Measurements from ENCODE around the gene CREB3.

The CREB3 gene

DNA sequence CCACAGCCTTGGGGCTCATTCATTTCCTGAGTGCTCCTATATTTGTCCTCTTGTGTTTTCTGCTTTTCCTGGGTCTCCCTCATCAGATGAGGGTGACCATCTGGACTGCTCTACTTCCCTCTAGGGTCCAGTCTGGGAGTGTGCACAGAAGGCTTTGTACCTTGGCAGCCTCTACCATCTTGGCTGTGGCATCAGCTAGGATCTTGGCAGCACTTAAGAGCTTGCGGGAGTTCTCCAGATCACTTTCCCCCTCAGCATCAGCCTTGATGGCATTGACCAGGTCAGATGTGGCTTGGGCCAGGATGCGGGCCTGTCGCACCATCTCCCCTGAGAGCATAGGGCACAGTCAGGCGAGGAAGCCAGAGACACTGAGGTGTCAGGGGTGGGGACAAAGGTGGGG lies 16.2 kb upstream of the CREB3 start:
- Histone ChIP-seq H3K79me2 (ENCODE audit: control insufficient read depth, low read length) (no peaks in the 10 kb centered on the region), H4K20me1 (ENCODE audit: control insufficient read depth, insufficient read depth, low read depth, low read length) (no peaks in the 10 kb centered on the region), H3K4me3 (ENCODE audit: low read length) (no peak overlapping the region), H3K27me3 (ENCODE audit: control insufficient read depth, low read length) (no peaks in the 10 kb centered on the region), H3K9me3 (ENCODE audit: control insufficient read depth, insufficient read depth, low read length) (no peaks in the 10 kb centered on the region), H3K4me2 (ENCODE audit: low read length) (no peak overlapping the region), H3K4me1 (ENCODE audit: control insufficient read depth, low read length) (no peaks in the 10 kb centered on the region), H3K36me3 (ENCODE audit: control insufficient read depth, low read length) (peaks cover 95% of the 10 kb centered on the region), H3K9me2 (replicated peaks; ENCODE audit: control insufficient read depth, low read length) (no peaks in the 10 kb centered on the region), H3K27ac (ENCODE audit: low read depth, low read length) (no peak overlapping the region), H3F3A (ENCODE audit: control insufficient read depth, insufficient read depth) (no peaks in the 10 kb centered on the region)
- TF ChIP-seq EZH2phosphoT487 (IDR thresholded peaks at IDR 0.05; ENCODE audit: borderline replicate concordance, low read length), result no peak
- TF ChIP-seq, protein P1, sequence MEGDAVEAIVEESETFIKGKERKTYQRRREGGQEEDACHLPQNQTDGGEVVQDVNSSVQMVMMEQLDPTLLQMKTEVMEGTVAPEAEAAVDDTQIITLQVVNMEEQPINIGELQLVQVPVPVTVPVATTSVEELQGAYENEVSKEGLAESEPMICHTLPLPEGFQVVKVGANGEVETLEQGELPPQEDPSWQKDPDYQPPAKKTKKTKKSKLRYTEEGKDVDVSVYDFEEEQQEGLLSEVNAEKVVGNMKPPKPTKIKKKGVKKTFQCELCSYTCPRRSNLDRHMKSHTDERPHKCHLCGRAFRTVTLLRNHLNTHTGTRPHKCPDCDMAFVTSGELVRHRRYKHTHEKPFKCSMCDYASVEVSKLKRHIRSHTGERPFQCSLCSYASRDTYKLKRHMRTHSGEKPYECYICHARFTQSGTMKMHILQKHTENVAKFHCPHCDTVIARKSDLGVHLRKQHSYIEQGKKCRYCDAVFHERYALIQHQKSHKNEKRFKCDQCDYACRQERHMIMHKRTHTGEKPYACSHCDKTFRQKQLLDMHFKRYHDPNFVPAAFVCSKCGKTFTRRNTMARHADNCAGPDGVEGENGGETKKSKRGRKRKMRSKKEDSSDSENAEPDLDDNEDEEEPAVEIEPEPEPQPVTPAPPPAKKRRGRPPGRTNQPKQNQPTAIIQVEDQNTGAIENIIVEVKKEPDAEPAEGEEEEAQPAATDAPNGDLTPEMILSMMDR (IDR thresholded peaks at IDR 0.05; ENCODE audit: low read depth, low read length, poor library complexity, severe bottlenecking), result no peak

DNA sequence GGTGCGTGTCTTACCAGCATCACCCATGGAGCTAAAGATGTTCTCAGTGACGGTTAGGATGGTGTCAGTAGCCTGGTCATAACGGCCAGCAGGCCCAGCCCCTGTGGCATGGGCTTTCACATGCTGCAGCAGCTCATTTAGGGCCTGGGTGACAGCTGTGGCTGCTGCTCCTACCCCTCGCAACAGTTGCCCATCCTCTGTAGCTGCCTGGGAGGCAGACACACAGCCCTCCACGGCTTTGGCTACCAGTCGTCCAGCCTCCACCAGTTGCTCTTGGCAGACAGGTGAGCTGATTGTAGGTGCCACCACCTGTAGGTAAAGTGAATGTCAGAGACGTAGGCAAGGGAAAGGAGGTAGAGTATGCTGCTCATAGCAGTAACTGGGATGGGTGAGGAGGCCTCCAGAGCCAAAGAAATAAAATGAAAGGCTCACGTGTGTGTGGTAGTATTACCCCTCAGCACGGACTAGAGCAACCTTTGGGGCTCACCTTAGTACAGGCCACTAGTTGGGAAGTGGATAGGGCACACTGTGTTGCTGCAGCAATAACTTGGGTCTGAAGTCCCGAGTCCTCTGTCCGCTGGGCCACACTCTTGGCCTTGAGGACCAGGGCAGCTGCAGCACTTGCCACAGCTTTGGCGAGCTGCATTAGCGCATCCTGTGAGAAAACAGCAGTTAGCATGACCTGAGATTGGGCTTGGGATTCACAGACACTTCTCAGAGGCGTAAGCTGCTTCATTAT lies 15.2 kb upstream of the CREB3 start:
- Histone ChIP-seq H3K79me2 (ENCODE audit: control insufficient read depth, low read length) (no peaks in the 10 kb centered on the region), H3K27ac (ENCODE audit: low read depth, low read length) (no peak overlapping the region), H3K9me2 (replicated peaks; ENCODE audit: control insufficient read depth, low read length) (no peaks in the 10 kb centered on the region), H3K9me3 (ENCODE audit: control insufficient read depth, insufficient read depth, low read length) (no peaks in the 10 kb centered on the region), H3K27me3 (ENCODE audit: control insufficient read depth, low read length) (no peaks in the 10 kb centered on the region), H3K36me3 (ENCODE audit: control insufficient read depth, low read length) (peaks cover 96% of the 10 kb centered on the region), H3K4me3 (ENCODE audit: low read length) (no peak overlapping the region), H3F3A (ENCODE audit: control insufficient read depth, insufficient read depth) (no peaks in the 10 kb centered on the region), H3K4me1 (ENCODE audit: control insufficient read depth, low read length) (no peaks in the 10 kb centered on the region), H3K4me2 (ENCODE audit: low read length) (no peak overlapping the region), H4K20me1 (ENCODE audit: control insufficient read depth, insufficient read depth, low read depth, low read length) (no peaks in the 10 kb centered on the region)
- TF ChIP-seq, protein P1 (IDR thresholded peaks at IDR 0.05; ENCODE audit: low read depth, low read length, poor library complexity, severe bottlenecking), result no peak

DNA sequence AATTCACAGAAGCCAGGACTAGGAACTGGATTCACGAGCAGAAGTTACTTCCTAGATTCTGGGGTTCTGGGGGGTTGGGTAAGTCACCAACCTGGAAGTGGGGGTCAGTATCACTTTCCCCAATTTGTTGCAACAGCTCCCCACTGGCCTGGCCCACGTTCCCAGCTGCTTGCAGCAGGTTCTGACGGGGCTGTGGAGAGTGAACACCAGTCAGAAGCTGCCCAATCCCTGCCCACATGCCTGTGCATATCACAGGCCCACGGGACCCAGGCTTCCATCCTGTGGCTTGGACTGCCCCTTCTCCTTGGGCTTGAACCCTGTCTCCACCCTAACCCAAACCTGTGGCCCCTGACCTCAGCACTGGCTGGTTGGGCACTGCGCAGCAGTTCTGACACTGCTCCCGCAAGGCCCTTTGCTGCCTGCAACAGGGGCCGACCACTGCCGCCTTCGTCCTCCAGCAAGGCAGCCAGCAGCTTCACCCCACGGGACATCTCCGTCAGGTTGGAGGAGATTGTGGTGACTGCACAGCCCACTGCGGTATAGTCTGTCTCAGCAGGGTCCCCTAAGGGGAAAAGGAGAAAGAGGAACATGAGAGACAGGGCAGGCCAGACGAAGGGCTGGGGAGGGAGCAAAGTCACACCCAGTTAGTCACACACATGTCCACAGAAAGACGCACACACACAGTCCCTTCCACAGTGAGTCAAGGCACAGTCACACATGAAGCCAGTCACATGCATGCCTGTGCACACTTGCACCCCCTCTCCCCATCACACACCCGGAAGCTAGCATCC lies 13.6 kb upstream of the CREB3 start:
- Histone ChIP-seq H3K9me2 (replicated peaks; ENCODE audit: control insufficient read depth, low read length) (no peaks in the 10 kb centered on the region), H3K4me1 (ENCODE audit: control insufficient read depth, low read length) (no peaks in the 10 kb centered on the region), H3K4me3 (ENCODE audit: low read length) (no peak overlapping the region), H3K4me2 (ENCODE audit: low read length) (no peak overlapping the region), H3K79me2 (ENCODE audit: control insufficient read depth, low read length) (no peaks in the 10 kb centered on the region), H3K27me3 (ENCODE audit: control insufficient read depth, low read length) (no peaks in the 10 kb centered on the region), H4K20me1 (ENCODE audit: control insufficient read depth, insufficient read depth, low read depth, low read length) (no peaks in the 10 kb centered on the region), H3K27ac (ENCODE audit: low read depth, low read length) (no peak overlapping the region), H3F3A (ENCODE audit: control insufficient read depth, insufficient read depth) (no peaks in the 10 kb centered on the region), H3K36me3 (ENCODE audit: control insufficient read depth, low read length) (peaks cover 96% of the 10 kb centered on the region), H3K9me3 (ENCODE audit: control insufficient read depth, insufficient read depth, low read length) (no peaks in the 10 kb centered on the region)
- TF ChIP-seq, protein P1 (IDR thresholded peaks at IDR 0.05; ENCODE audit: low read depth, low read length, poor library complexity, severe bottlenecking), result no peak
- TF ChIP-seq EZH2phosphoT487 (IDR thresholded peaks at IDR 0.05; ENCODE audit: borderline replicate concordance, low read length), result no peak
